Esophagus squamous epithelium (tissue), 5 donors: Measurements from ENCODE around the gene KRTAP10-2. TPM values are rescaled to one million over a fixed set of nuclear protein-coding genes. Genes with fewer than 3 reads are reported as not detected.

Experiments
- DNase-seq: peaks from one replicate; lab custom pipeline; 2025; lab: John Stamatoyannopoulos, UW
- H3K27ac ChIP-seq, 4 donors: fragments of 200-600 bp; sonication (generic); one replicate each; pipeline ENCODE4 v1.5.1; 2016 to 2019; ENCODE audit warnings: mild to moderate bottlenecking in 1 of 4
- H3K27me3 ChIP-seq, 4 donors: fragments of 200-600 bp; sonication (generic); 1 replicate in 3 of 4; 2 replicates in 1 of 4; pipeline versions ENCODE4 v1.5.1 to v1.6.0; 2017 to 2021; ENCODE audit warnings: antibody characterized with exemption in 1 of 4
- H3K36me3 ChIP-seq, 3 donors: fragments of 200-600 bp; sonication (generic); one replicate each; pipeline ENCODE4 v1.5.1; 2016 to 2019
- H3K4me1 ChIP-seq, 3 donors: fragments of 200-600 bp; sonication (generic); one replicate each; pipeline ENCODE4 v1.5.1; 2017 to 2019
- H3K4me3 ChIP-seq, 4 donors: fragments of 200-600 bp; sonication (generic); 1 replicate in 3 of 4; 2 replicates in 1 of 4; pipeline ENCODE4 v1.5.1; 2016 to 2019; ENCODE audit warnings: mild to moderate bottlenecking in 2 of 4, moderate library complexity in 1 of 4
- H3K9me3 ChIP-seq, 3 donors: fragments of 200-600 bp; sonication (generic); one replicate each; pipeline ENCODE4 v1.5.1; 2016 to 2019
- CTCF ChIP-seq, 6 experiments: fragments of 450-650 bp in 4 of 6; fragments of 200-600 bp in 2 of 6; sonication (generic) in 2 of 6; IDR thresholded peaks; one replicate each; pipeline ENCODE4 v1.5.1; 2016 to 2019; ENCODE audit warnings: antibody characterized with exemption in 6 of 6, mild to moderate bottlenecking in 4 of 6, moderate library complexity in 4 of 6
- POLR2A ChIP-seq, 4 donors: fragments of 450-650 bp; IDR thresholded peaks; one replicate each; pipeline ENCODE4 v1.6.1; 2017; ENCODE audit warnings: antibody characterized with exemption in 4 of 4, mild to moderate bottlenecking in 4 of 4, moderate library complexity in 3 of 4
- WGBS, 2 donors: methylation state at CpG; one replicate each; pipeline ENCODE4 v1.1.5; 2018; 5-methylcytosine and 5-hydroxymethylcytosine counted together
- intact Hi-C: fragments of 100-400 bp; cut with DNase I; formaldehyde crosslinking; loops from one replicate; pipeline ENCODE4 v1.15.0; 2022
- total RNA-seq, 4 donors: library from RNA; depleted of rRNA; stranded (reverse); fragments of >200 nt; gene quantifications; one replicate each; pipeline ENCODE4 v1.1.0, GENCODE V29; 2016
- donor health status: DM: yes; HTN: yes; CAD: no.

Gene KRTAP10-2
- total RNA-seq, 4 donors from 2014 or later, result not detected

- peaks cover 0 to 49% (median 0%) of the 10 kb centered on the region in 4 donors for H3K27me3 ChIP-seq
- intact Hi-C loops, result no loop called here
- peaks cover 0 to 11% (median 0%) of the 10 kb centered on the region in 3 donors for H3K9me3 ChIP-seq
- H3K4me3 ChIP-seq, result no peak overlapping the region
- DNase-seq, result no peak
- WGBS, 2 donors, result 61 to 66% methylated on average over 12 to 13 of the region's 25 CpGs
- H3K36me3 ChIP-seq, result no peaks in the 10 kb centered on the region
- no peak overlapping the region for H3K27ac ChIP-seq
- peaks cover 0 to 35% (median 5%) of the 10 kb centered on the region in 3 donors for H3K4me1 ChIP-seq
- TF ChIP-seq POLR2A (IDR thresholded peaks at IDR 0.05) (no peak), CTCF (IDR thresholded peaks at IDR 0.05) (no peak)
Observed at GRCh38 chr21:44549525-44550211, 1.6 kb downstream of the KRTAP10-2 start.

- Histone ChIP-seq H3K36me3 (no peaks in the 10 kb centered on the region), H3K27ac (no peak overlapping the region), H3K4me3 (peak overlapping the region in 1 of 4 donors; percentile 30), H3K4me1 (peaks cover 0 to 35% (median 5%) of the 10 kb centered on the region in 3 donors), H3K27me3 (peaks cover 0 to 45% (median 0%) of the 10 kb centered on the region in 4 donors), H3K9me3 (peaks cover 0 to 11% (median 0%) of the 10 kb centered on the region in 3 donors)
- 25 to 29% methylated on average over 13 to 14 of the region's 14 CpGs for WGBS, 2 donors
- DNase-seq, result no peak
- no peak for TF ChIP-seq POLR2A (IDR thresholded peaks at IDR 0.05)
- TF ChIP-seq CTCF (IDR thresholded peaks at IDR 0.05), result no peak
- intact Hi-C loops, result no loop called here
Observed at GRCh38 chr21:44548922-44549321, 2.4 kb downstream of the KRTAP10-2 start.

GRCh38 chr21:44548381-44548780 is 2.9 kb downstream of the KRTAP10-2 start:
- 39 to 41% methylated on average over 13 of the region's 13 CpGs for WGBS, 2 donors
- H3K27ac ChIP-seq, result no peak overlapping the region
- H3K36me3 ChIP-seq, result no peaks in the 10 kb centered on the region
- intact Hi-C loops, result no loop called here
- peaks cover 0 to 35% (median 5%) of the 10 kb centered on the region in 3 donors for H3K4me1 ChIP-seq
- TF ChIP-seq POLR2A (IDR thresholded peaks at IDR 0.05) (no peak), CTCF (IDR thresholded peaks at IDR 0.05) (no peak)
- no peak for DNase-seq
- peaks cover 0 to 11% (median 0%) of the 10 kb centered on the region in 3 donors for H3K9me3 ChIP-seq
- peaks cover 0 to 45% (median 0%) of the 10 kb centered on the region in 4 donors for H3K27me3 ChIP-seq
- peak overlapping the region in 1 of 4 donors; percentile 30 for H3K4me3 ChIP-seq

- H3K4me3 ChIP-seq, result no peak overlapping the region
- no peaks in the 10 kb centered on the region for H3K36me3 ChIP-seq
- peaks cover 0 to 13% (median 0%) of the 10 kb centered on the region in 3 donors for H3K9me3 ChIP-seq
- DNase-seq, result no peak
- TF ChIP-seq POLR2A (IDR thresholded peaks at IDR 0.05), result no peak
- WGBS, 2 donors, result 53 to 56% methylated on average over 5 of the region's 5 CpGs
- intact Hi-C loops, result no loop called here
- peaks cover 0 to 35% (median 5%) of the 10 kb centered on the region in 3 donors for H3K4me1 ChIP-seq
- peaks cover 0 to 45% (median 0%) of the 10 kb centered on the region in 4 donors for H3K27me3 ChIP-seq
- H3K27ac ChIP-seq, result no peak overlapping the region
Observed at GRCh38 chr21:44547656-44548331, 3.5 kb downstream of the KRTAP10-2 start.

- Histone ChIP-seq H3K27ac (no peak overlapping the region), H3K9me3 (peaks cover 0 to 31% (median 0%) of the 10 kb centered on the region in 3 donors), H3K4me3 (no peak overlapping the region), H3K36me3 (no peaks in the 10 kb centered on the region), H3K27me3 (peaks cover 0 to 33% (median 0%) of the 10 kb centered on the region in 4 donors), H3K4me1 (peaks cover 0 to 13% (median 5%) of the 10 kb centered on the region in 3 donors)
- no peak for DNase-seq
- WGBS, 2 donors, result 53 to 71% methylated on average over 3 of the region's 3 CpGs
- TF ChIP-seq CTCF (IDR thresholded peaks at IDR 0.05), result no peak
- TF ChIP-seq POLR2A (IDR thresholded peaks at IDR 0.05), result no peak
- intact Hi-C loops, result no loop called here
Observed at GRCh38 chr21:44544566-44544965, 6.7 kb downstream of the KRTAP10-2 start.
